ENCODE results near the gene TBX6. TPM values are rescaled to one million over a fixed set of nuclear protein-coding genes. Genes with fewer than 3 reads are reported as not detected.

The TBX6 gene
- total RNA-seq, 1 experiment from 2014 or later, result 0.46 TPM

DNA sequence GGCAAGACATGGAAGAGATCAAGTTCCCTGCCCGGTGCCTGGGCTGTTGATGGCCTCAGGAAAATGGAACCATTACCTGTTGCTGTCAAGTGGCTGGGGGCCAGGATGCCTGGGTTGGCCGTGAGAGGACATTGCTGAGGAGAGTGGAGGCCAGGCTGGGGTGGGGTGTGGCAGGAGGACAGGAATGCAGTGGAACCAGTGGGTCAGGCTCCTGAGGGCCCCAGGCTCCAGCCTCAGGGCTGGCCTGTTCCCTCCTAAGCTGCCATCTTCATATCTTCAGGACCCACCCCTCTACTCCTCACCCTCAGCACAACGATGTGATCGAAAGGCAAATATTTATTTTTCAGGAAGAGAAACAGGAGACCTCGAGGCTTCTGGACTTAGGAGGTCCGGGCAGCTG is 12.8 kb upstream of the TBX6 start:
- intact Hi-C loops (cut with micrococcal nuclease; ENCODE audit: unreplicated experiment), result no loop called here
- no peak overlapping the region for H3K4me3 ChIP-seq (ENCODE audit: low read depth in 2 of 2, low read length in 2 of 2)
- no peaks in the 10 kb centered on the region for H3K4me1 ChIP-seq (ENCODE audit: control insufficient read depth, insufficient read depth, low read length)
- H3K27me3 ChIP-seq (ENCODE audit: control insufficient read depth, insufficient read depth, low read length), result no peaks in the 10 kb centered on the region
- H3K27ac ChIP-seq (ENCODE audit: low read length), result no peak overlapping the region
- CTCF ChIA-PET, result interaction anchor here (1.2 kb wide), 1 partner anchor 12 kb away, joined by 3 read pairs; the partner anchor contains the start of gene TBX6
- ATAC-seq, result no peak
- in situ Hi-C loops (cut with HindIII; ENCODE audit: low pct_unique_long_range_greater_than_20kb, low sequenced_read_pairs), result no loop called here
- POLR2A ChIA-PET, result no interaction called here
- no peaks in the 10 kb centered on the region for H3K9me3 ChIP-seq (ENCODE audit: control insufficient read depth, insufficient read depth, low read depth, low read length)
- TF ChIP-seq, protein P1, sequence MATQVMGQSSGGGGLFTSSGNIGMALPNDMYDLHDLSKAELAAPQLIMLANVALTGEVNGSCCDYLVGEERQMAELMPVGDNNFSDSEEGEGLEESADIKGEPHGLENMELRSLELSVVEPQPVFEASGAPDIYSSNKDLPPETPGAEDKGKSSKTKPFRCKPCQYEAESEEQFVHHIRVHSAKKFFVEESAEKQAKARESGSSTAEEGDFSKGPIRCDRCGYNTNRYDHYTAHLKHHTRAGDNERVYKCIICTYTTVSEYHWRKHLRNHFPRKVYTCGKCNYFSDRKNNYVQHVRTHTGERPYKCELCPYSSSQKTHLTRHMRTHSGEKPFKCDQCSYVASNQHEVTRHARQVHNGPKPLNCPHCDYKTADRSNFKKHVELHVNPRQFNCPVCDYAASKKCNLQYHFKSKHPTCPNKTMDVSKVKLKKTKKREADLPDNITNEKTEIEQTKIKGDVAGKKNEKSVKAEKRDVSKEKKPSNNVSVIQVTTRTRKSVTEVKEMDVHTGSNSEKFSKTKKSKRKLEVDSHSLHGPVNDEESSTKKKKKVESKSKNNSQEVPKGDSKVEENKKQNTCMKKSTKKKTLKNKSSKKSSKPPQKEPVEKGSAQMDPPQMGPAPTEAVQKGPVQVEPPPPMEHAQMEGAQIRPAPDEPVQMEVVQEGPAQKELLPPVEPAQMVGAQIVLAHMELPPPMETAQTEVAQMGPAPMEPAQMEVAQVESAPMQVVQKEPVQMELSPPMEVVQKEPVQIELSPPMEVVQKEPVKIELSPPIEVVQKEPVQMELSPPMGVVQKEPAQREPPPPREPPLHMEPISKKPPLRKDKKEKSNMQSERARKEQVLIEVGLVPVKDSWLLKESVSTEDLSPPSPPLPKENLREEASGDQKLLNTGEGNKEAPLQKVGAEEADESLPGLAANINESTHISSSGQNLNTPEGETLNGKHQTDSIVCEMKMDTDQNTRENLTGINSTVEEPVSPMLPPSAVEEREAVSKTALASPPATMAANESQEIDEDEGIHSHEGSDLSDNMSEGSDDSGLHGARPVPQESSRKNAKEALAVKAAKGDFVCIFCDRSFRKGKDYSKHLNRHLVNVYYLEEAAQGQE (IDR thresholded peaks at IDR 0.05; ENCODE audit: insufficient read depth in 1 of 2, low read depth in 2 of 2, low read length in 1 of 2), result no peak
- TF ChIP-seq TCF7L2 (IDR thresholded peaks at IDR 0.05; ENCODE audit: low read depth, low read length) (no peak), POLR2AphosphoS5 (IDR thresholded peaks at IDR 0.05; ENCODE audit: low read depth, low read length) (no peak)
- no peak for DNase-seq (ENCODE audit: low read depth, low spot score)
- H3K36me3 ChIP-seq (ENCODE audit: control insufficient read depth, insufficient read depth, low read length), result no peaks in the 10 kb centered on the region
- BruUV-seq (replicated peaks), result no TSS peak

DNA sequence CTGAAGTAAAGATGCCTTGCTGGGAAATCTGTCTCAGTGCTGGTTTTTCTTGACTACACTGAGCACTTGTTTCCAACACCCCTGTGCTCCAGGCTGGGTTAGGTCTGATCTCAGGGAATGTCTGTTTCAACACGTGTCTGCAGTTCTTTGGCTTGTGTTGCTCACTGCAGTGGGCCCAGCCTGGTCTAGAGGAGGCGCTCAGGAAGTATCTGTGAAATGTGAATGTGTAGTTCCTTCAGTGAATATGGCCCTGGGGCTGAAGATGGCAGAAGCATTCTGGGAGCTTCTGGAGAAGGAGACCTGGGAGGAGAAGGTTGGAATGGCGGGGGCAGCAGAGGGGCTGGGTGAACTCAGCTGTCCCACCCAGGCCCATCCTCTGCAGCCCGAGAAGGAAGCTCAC is 12.4 kb upstream of the TBX6 start:
- intact Hi-C loops (cut with micrococcal nuclease; ENCODE audit: unreplicated experiment) (no loop called here), in situ Hi-C loops (cut with HindIII; ENCODE audit: low pct_unique_long_range_greater_than_20kb, low sequenced_read_pairs) (no loop called here)
- ATAC-seq (no peak), DNase-seq (ENCODE audit: low read depth, low spot score) (no peak)
- no TSS peak for BruUV-seq (replicated peaks)
- POLR2A ChIA-PET, result no interaction called here
- Histone ChIP-seq H3K27ac (ENCODE audit: low read length) (no peak overlapping the region), H3K4me1 (ENCODE audit: control insufficient read depth, insufficient read depth, low read length) (no peaks in the 10 kb centered on the region), H3K4me3 (ENCODE audit: low read depth in 2 of 2, low read length in 2 of 2) (no peak overlapping the region), H3K36me3 (ENCODE audit: control insufficient read depth, insufficient read depth, low read length) (no peaks in the 10 kb centered on the region), H3K9me3 (ENCODE audit: control insufficient read depth, insufficient read depth, low read depth, low read length) (no peaks in the 10 kb centered on the region), H3K27me3 (ENCODE audit: control insufficient read depth, insufficient read depth, low read length) (no peaks in the 10 kb centered on the region)
- TF ChIP-seq, protein P1 (IDR thresholded peaks at IDR 0.05; ENCODE audit: insufficient read depth in 1 of 2, low read depth in 2 of 2, low read length in 1 of 2), result no peak
- TF ChIP-seq, protein P2, sequence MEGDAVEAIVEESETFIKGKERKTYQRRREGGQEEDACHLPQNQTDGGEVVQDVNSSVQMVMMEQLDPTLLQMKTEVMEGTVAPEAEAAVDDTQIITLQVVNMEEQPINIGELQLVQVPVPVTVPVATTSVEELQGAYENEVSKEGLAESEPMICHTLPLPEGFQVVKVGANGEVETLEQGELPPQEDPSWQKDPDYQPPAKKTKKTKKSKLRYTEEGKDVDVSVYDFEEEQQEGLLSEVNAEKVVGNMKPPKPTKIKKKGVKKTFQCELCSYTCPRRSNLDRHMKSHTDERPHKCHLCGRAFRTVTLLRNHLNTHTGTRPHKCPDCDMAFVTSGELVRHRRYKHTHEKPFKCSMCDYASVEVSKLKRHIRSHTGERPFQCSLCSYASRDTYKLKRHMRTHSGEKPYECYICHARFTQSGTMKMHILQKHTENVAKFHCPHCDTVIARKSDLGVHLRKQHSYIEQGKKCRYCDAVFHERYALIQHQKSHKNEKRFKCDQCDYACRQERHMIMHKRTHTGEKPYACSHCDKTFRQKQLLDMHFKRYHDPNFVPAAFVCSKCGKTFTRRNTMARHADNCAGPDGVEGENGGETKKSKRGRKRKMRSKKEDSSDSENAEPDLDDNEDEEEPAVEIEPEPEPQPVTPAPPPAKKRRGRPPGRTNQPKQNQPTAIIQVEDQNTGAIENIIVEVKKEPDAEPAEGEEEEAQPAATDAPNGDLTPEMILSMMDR (IDR thresholded peaks at IDR 0.05), result no peak
- no peak for TF ChIP-seq POLR2AphosphoS5 (IDR thresholded peaks at IDR 0.05; ENCODE audit: low read depth, low read length)
- no peak for TF ChIP-seq SIN3A (IDR thresholded peaks at IDR 0.05; ENCODE audit: borderline replicate concordance, insufficient read depth, low read depth, low read length)
- no peak for TF ChIP-seq TCF7L2 (IDR thresholded peaks at IDR 0.05; ENCODE audit: low read depth, low read length)
- CTCF ChIA-PET, result no interaction called here
